C4-2B (cell line): ENCODE results near the gene ABCF2.

ENCODE experiments used
- H3K27ac ChIP-seq: fragments of 450-650 bp; 2 replicates; pipeline ENCODE4 v1.5.1; 2017
- ZFX ChIP-seq: fragments of 450-650 bp; IDR thresholded peaks from 2 replicates; pipeline ENCODE4 v1.6.1; 2017
- TF ChIP-seq, protein P1 (sequence below): fragments of 450-650 bp; conservative IDR thresholded peaks from 2 replicates; pipeline ENCODE4 v1.5.1; 2017; ENCODE audit warnings: mild to moderate bottlenecking

Gene ABCF2

DNA sequence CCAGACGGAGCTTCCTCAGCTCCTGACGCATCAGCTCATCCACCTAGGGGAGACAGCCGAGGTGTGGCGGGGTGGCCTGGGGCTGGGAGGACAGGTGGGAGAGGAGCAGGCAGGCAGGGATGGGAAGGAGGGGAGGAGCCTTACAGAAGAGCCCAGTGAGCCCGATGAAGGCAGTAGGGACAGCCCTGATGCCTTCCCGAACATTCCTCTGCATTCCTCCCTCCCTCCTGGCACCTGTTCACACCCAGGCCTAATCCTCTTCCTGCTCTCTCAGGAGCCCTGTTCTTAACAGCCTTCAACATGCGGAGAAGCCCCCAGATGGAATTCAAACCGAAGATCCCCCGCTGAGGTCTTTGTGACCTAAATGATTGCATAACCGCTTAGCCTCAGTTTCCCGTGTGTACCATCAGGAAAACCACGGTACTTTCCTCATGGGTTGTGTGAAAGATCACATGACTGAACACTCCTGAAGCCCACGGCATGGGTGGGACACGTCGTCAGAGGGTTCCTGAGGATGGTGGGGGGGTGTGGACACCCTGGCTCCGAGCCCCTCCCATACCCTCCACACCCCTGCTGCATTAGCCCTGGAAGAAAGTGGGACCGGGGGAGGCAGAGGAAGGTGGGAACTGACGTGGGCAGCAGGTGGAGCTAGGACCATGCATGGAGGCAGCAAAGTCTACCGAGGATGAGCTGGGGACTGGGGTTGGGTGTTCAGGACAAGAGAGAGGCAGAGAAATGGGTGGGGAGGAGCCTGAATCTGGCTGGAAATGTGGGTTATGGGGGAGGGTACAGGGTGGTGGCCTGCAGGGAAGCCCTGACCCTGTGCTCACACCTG lies 31.2 kb downstream of the ABCF2 start:
- no peak overlapping the region for H3K27ac ChIP-seq
- TF ChIP-seq ZFX: no peak

DNA sequence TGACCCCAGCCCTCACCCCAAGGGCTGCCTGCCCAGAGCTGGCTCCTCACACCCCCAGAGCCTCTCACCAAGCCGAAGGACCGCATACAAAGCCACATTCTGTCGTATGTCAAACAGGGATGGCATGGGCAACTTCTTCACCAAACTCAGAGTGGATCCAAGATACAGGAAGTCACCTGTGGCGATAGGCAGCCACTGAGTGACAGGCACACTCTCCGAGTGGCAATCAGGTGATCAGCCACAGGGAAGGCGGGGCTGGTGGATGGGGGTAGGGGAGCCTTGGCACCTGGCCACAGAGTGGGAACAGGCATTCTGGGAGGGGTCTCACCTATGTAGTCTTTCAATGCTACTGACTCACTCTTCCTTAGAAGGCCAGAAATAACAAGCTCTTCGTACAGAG lies 32.8 kb downstream of the ABCF2 start:
- TF ChIP-seq, protein P1, sequence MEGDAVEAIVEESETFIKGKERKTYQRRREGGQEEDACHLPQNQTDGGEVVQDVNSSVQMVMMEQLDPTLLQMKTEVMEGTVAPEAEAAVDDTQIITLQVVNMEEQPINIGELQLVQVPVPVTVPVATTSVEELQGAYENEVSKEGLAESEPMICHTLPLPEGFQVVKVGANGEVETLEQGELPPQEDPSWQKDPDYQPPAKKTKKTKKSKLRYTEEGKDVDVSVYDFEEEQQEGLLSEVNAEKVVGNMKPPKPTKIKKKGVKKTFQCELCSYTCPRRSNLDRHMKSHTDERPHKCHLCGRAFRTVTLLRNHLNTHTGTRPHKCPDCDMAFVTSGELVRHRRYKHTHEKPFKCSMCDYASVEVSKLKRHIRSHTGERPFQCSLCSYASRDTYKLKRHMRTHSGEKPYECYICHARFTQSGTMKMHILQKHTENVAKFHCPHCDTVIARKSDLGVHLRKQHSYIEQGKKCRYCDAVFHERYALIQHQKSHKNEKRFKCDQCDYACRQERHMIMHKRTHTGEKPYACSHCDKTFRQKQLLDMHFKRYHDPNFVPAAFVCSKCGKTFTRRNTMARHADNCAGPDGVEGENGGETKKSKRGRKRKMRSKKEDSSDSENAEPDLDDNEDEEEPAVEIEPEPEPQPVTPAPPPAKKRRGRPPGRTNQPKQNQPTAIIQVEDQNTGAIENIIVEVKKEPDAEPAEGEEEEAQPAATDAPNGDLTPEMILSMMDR: no peak
- no peak for TF ChIP-seq ZFX
- H3K27ac ChIP-seq: no peak overlapping the region

GRCh38 chr7:151193203-151193978 lies 33.6 kb downstream of the ABCF2 start:
- TF ChIP-seq, protein P1: no peak
- TF ChIP-seq ZFX: no peak
- no peak overlapping the region for H3K27ac ChIP-seq

GRCh38 chr7:151192002-151192539 lies 34.9 kb downstream of the ABCF2 start:
- TF ChIP-seq ZFX: no peak
- TF ChIP-seq, protein P1: no peak
- no peak overlapping the region for H3K27ac ChIP-seq

- TF ChIP-seq, protein P1: no peak
- TF ChIP-seq ZFX: no peak
These were observed 35.5 kb downstream of the ABCF2 start for GRCh38 chr7:151191544-151191943.

GRCh38 chr7:151189038-151189437 lies 38.0 kb downstream of the ABCF2 start:
- H3K27ac ChIP-seq: no peak overlapping the region
- TF ChIP-seq, protein P1: no peak
- no peak for TF ChIP-seq ZFX

More at GRCh38 chr7:151191544-151191943, 35.5 kb downstream of the ABCF2 start:
- no peak overlapping the region for H3K27ac ChIP-seq

- H3K27ac ChIP-seq: no peak overlapping the region
These were observed 38.8 kb downstream of the ABCF2 start for GRCh38 chr7:151188252-151188542.

More at GRCh38 chr7:151188252-151188542, 38.8 kb downstream of the ABCF2 start:
- TF ChIP-seq, protein P1: no peak
- no peak for TF ChIP-seq ZFX
